Effector CD4-positive, alpha-beta T cell (primary cell): ENCODE measurements around the gene NTSR1.

ENCODE experiments used
- DNase-seq: peaks from one replicate; pipeline ENCODE4 v3.0.0-alpha.2; 2020

NTSR1 gene

GRCh38 chr20:62741701-62742491 is 33.3 kb downstream of the NTSR1 start:
- no peak for DNase-seq

DNA sequence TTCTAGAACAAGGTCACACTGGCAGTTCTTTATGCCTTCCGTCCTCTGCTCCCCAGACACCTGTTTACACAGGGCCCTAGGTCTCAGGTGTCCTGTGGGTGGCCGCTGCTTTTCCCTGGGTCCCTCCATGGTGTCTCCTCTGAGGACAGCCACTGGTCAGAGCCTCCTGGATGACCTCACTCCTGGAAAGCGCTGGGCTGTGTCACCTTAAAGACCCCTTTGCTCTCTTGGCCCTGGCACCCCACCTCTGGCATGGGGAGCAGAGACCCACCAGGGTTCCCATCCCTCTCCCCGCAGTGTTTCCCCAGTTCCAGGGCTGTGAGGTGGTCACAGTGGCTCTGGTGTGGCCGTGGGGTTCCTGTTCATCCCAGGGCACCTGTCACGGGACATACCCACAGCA is 33.9 kb downstream of the NTSR1 start:
- no peak for DNase-seq

GRCh38 chr20:62742979-62743776 is 34.5 kb downstream of the NTSR1 start:
- no peak for DNase-seq

DNA sequence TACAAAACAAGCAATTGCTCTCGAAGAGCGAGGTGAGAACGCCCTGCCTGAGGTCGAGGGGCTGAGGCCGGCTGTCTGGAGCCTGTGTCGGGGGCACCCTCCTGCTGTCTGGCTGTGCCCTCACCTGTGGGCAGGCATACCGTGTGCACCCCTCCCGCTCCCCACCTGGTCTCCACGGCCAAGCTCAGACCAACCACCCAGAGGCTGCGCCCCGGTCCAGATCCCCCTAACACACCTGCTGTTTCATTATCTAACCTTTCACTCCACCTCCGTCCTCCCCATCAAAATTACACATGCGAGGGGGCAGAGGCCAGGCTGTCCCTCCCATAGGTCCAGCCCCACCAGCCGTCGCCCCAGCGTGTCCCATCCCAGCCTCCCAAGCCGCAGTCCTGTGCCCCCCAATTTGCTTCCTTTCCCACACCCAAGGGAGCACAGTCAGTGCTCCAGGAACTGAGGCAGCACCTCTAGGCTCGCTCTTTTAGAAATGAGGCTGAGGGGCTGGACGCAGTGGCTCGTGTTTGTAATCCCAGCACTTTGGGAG is 35.2 kb downstream of the NTSR1 start:
- DNase-seq: no peak

GRCh38 chr20:62744741-62745191 is 36.1 kb downstream of the NTSR1 start:
- DNase-seq: no peak

GRCh38 chr20:62745279-62745951 is 36.8 kb downstream of the NTSR1 start:
- DNase-seq: no peak

DNA sequence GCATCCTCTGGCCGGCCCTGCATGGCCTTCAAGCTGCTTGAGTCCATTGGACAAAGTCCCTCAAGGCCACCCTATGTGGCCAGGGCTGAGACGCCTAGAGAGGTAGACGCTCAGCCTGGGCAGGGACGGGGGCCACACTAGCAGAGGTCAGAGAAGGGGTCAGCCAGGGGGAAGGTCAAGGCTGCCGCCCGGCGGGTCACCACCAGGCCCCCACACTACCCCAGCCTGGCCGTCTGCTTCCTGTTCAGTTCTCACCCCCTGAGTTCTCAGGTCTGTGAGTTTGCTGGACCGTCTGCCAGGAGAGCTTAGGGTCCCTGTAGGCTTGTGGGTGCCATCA is 37.3 kb downstream of the NTSR1 start:
- no peak for DNase-seq

- no peak for DNase-seq
Observed at GRCh38 chr20:62748311-62748710, 39.7 kb downstream of the NTSR1 start.

- DNase-seq: no peak
Observed at GRCh38 chr20:62749851-62750445, 41.3 kb downstream of the NTSR1 start.

GRCh38 chr20:62751551-62752150 is 43.0 kb downstream of the NTSR1 start:
- DNase-seq: no peak

DNA sequence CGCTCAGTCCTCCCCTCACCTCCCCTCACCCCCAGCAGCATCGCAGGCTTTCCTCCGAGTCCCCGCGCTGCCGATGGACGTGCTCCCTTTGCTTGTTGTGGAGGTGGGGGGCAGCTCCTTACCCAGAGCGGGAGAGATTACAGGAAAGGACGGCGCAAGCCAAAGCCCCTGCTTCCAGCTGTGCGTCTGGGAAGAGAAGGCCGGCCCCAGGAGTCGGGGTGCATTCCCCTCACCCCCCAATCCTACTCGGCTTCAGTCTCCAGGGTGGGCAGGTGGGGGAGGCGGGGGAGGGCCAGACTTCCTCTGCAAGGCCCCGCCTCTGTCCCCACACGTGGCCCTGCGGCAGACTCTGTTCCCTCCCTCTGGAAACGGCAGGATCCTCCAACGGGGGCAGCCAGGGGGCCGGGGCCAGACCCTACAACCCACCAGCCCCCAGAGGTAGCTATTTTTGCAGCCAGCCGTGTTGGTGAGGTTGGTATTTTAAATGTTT is 43.6 kb downstream of the NTSR1 start:
- no peak for DNase-seq

- DNase-seq: no peak
Observed at GRCh38 chr20:62752671-62753501, 44.2 kb downstream of the NTSR1 start.

DNA sequence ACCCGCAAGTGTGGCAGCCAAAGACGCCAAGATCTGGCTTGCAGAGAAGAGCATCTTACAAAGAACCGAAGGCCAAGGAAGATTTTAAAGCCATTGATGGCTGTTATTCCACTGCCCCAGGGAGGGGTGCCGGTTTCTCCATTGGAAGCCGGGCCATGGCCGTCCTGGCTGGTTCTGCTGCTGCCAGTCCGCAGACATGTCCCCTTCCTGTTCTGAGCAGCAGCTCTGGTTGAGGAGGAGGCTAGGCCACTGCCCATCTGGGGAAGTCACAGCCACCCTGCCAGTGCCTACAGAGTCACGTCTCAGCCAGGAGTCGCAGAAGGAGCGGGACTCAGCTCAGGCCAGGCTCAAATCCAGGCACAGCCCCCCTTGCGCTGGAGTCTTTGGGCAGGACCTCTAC is 45.0 kb downstream of the NTSR1 start:
- no peak for DNase-seq

DNA sequence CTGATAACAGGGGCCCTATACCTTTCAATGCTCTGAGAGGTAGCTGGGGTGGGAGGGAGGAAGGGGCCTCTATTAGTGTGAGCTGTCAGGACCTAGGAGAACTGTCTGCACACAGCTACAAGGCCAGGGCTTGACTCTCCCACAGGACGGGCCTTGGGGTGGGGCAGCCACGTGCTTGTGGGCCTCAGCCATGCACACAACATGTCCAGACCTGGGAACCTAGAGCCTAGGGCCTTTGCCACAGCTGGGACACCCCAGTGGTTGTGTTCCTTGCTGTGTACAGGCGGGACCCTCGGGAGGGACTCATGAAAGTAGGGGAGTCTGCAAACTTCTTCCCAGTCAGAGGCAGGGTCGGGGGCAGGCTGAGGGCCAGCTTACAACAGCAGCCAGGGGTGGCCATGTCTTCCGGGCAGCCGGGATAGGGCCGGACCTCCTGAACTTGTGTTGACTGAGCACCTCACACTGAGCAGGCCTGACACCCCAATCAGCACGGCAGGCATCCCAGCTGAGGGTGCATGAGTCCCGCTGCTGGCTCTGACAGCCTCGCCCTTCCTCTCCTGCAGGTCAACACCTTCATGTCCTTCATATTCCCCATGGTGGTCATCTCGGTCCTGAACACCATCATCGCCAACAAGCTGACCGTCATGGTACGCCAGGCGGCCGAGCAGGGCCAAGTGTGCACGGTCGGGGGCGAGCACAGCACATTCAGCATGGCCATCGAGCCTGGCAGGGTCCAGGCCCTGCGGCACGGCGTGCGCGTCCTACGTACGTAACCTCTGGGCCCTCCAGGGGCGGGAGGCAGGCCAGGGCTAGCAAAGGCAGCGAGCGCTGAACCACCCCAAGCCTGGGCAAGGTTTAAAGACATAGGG is 45.7 kb downstream of the NTSR1 start:
- no peak for DNase-seq

GRCh38 chr20:62754991-62755356 is 46.3 kb downstream of the NTSR1 start:
- DNase-seq: no peak

GRCh38 chr20:62755817-62756724 is 47.4 kb downstream of the NTSR1 start:
- no peak for DNase-seq

- DNase-seq: no peak
Observed at GRCh38 chr20:62758226-62758912, 49.7 kb downstream of the NTSR1 start.

DNA sequence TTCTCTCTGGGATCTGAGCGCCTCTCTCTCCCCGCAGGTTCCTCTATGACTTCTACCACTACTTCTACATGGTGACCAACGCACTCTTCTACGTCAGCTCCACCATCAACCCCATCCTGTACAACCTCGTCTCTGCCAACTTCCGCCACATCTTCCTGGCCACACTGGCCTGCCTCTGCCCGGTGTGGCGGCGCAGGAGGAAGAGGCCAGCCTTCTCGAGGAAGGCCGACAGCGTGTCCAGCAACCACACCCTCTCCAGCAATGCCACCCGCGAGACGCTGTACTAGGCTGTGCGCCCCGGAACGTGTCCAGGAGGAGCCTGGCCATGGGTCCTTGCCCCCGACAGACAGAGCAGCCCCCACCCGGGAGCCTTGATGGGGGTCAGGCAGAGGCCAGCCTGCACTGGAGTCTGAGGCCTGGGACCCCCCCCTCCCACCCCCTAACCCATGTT is 51.4 kb downstream of the NTSR1 start:
- no peak for DNase-seq

GRCh38 chr20:62760471-62760855 is 51.8 kb downstream of the NTSR1 start:
- DNase-seq: no peak
